H1 (cell line): Measurements from ENCODE around the gene TSSC4. TPM values are rescaled to one million over a fixed set of nuclear protein-coding genes. Genes with fewer than 3 reads are reported as not detected.

Experiments used
- CTCF ChIA-PET: fragments of 300-600 bp; sonication (Branson Sonifier 250); formaldehyde crosslinking; loops from one replicate; lab custom pipeline; 2021; ENCODE audit not compliant: partially characterized antibody; lab: Charles Lee
- POLR2A ChIA-PET: fragments of 300-600 bp; sonication (Branson Sonifier 250); formaldehyde crosslinking; loops from one replicate; lab custom pipeline; 2021; ENCODE audit warnings: inconsistent platforms; ENCODE audit not compliant: partially characterized antibody; lab: Charles Lee
- DNase-seq, 2 experiments: peaks; one replicate each; pipeline versions ENCODE4 v3.0.0 to v3.0.0-alpha.2; 2010 to 2022; ENCODE audit warnings: low spot score in 2 of 2, low read depth in 1 of 2, mixed read lengths in 1 of 2
- FAIRE-seq: peaks from 2 replicates; lab custom pipeline; 2011; peaks lifted over from hg19 to GRCh38; lab: Jason Lieb, UNC
- H2AFZ ChIP-seq: 2 replicates; pipeline ENCODE4 v1.8.1; 2012; ENCODE audit warnings: low read length, inconsistent platforms
- H2AK5ac ChIP-seq: 2 replicates; pipeline ENCODE4 v1.6.1; 2013; ENCODE audit warnings: low read depth, low read length
- H2BK120ac ChIP-seq: replicated peaks from 2 replicates; pipeline ENCODE3; 2013; ENCODE audit warnings: low read depth, low read length, inconsistent platforms
- H2BK12ac ChIP-seq: 2 replicates; pipeline ENCODE4 v1.6.1; 2013; ENCODE audit warnings: low read depth, low read length
- H2BK15ac ChIP-seq: 2 replicates; pipeline ENCODE4 v1.6.1; 2013; ENCODE audit warnings: low read length
- H2BK20ac ChIP-seq: 2 replicates; pipeline ENCODE4 v1.6.1; 2013; ENCODE audit warnings: low read length
- H2BK5ac ChIP-seq: 2 replicates; pipeline ENCODE4 v1.6.1; 2013; ENCODE audit warnings: low read depth, low read length
- H3K14ac ChIP-seq: 2 replicates; pipeline ENCODE4 v1.6.1; 2013; ENCODE audit warnings: inconsistent platforms; ENCODE audit not compliant: insufficient read length
- H3K18ac ChIP-seq: 2 replicates; pipeline ENCODE4 v1.6.1; 2013; ENCODE audit warnings: low read length; ENCODE audit errors: extremely low read depth
- H3K23ac ChIP-seq: 2 replicates; pipeline ENCODE4 v1.6.1; 2013; ENCODE audit warnings: inconsistent platforms; ENCODE audit not compliant: insufficient read length
- H3K23me2 ChIP-seq: 2 replicates; pipeline ENCODE4 v1.6.1; 2013; ENCODE audit warnings: low read depth, low read length
- H3K27ac ChIP-seq: 2 replicates; pipeline ENCODE4 v1.6.1; 2011; ENCODE audit warnings: low read depth, low read length, inconsistent platforms
- H3K27me3 ChIP-seq, 4 experiments: replicated peaks in 1 of 4; 1 replicate in 1 of 4; 2 replicates in 3 of 4; pipeline versions ENCODE4 v1.6.1 to v1.8.1; 2011 to 2013; ENCODE audit warnings: low read length in 3 of 4, mild to moderate bottlenecking in 3 of 4, inconsistent platforms in 2 of 4, mixed read lengths in 2 of 4, moderate library complexity in 1 of 4; ENCODE audit not compliant: control insufficient read depth in 3 of 4, insufficient read depth in 3 of 4; ENCODE audit errors: extremely low read depth in 1 of 4
- H3K36me3 ChIP-seq, 4 experiments: 2 replicates each; pipeline versions ENCODE4 v1.6.1 to v1.8.1; 2011 to 2013; ENCODE audit warnings: mild to moderate bottlenecking in 4 of 4, low read length in 3 of 4, moderate library complexity in 2 of 4, control low read depth in 1 of 4, inconsistent platforms in 1 of 4; ENCODE audit not compliant: insufficient read depth in 4 of 4, control insufficient read depth in 2 of 4
- H3K4ac ChIP-seq: replicated peaks from 2 replicates; pipeline ENCODE3; 2013; ENCODE audit warnings: low read length, low read depth, mixed read lengths, inconsistent platforms; ENCODE audit not compliant: insufficient read length
- H3K4me1 ChIP-seq, 4 experiments: replicated peaks in 1 of 4; 1 replicate in 1 of 4; 2 replicates in 3 of 4; pipeline versions ENCODE4 v1.6.1 to v1.8.1; 2011 to 2013; ENCODE audit warnings: low read length in 3 of 4, inconsistent platforms in 2 of 4, mixed read lengths in 1 of 4; ENCODE audit not compliant: insufficient read depth in 4 of 4, control insufficient read depth in 3 of 4
- H3K4me2 ChIP-seq, 2 experiments: 2 replicates each; pipeline versions ENCODE4 v1.6.1 to v1.8.1; 2011 to 2013; ENCODE audit warnings: low read depth in 2 of 2, low read length in 2 of 2, control low read depth in 1 of 2, inconsistent platforms in 1 of 2, mild to moderate bottlenecking in 1 of 2; ENCODE audit not compliant: insufficient read depth in 1 of 2
- H3K4me3 ChIP-seq, 4 experiments: fragments of 200-600, 300-600 bp in 1 of 4; sonication (generic), shearing (Covaris generic), sonication (Bioruptor Twin) in 1 of 4; 2 replicates each; pipeline versions ENCODE4 v1.5.1 to v1.8.1; 2011 to 2016; ENCODE audit warnings: low read length in 4 of 4, low read depth in 3 of 4, control low read depth in 2 of 4, inconsistent platforms in 2 of 4, mild to moderate bottlenecking in 2 of 4, mixed read lengths in 1 of 4, moderate library complexity in 1 of 4; ENCODE audit not compliant: insufficient read depth in 2 of 4; ENCODE audit errors: extremely low read depth in 1 of 4
- H3K56ac ChIP-seq: replicated peaks from 2 replicates; pipeline ENCODE3; 2013; ENCODE audit warnings: low read depth, mild to moderate bottlenecking, mixed read lengths, low read length, inconsistent platforms; ENCODE audit not compliant: insufficient read length
- H3K79me1 ChIP-seq: 2 replicates; pipeline ENCODE4 v1.6.1; 2013; ENCODE audit warnings: low read depth, low read length, control low read depth
- H3K79me2 ChIP-seq, 2 experiments: 2 replicates each; pipeline versions ENCODE4 v1.6.1 to v1.8.1; 2012 to 2013; ENCODE audit warnings: low read length in 2 of 2, mild to moderate bottlenecking in 2 of 2, inconsistent platforms in 1 of 2; ENCODE audit not compliant: insufficient read depth in 2 of 2, control insufficient read depth in 1 of 2
- H3K9ac ChIP-seq, 4 experiments: replicated peaks in 1 of 4; 1 replicate in 1 of 4; 2 replicates in 3 of 4; pipeline versions ENCODE4 v1.6.1 to v1.8.1; 2011 to 2013; ENCODE audit warnings: low read depth in 3 of 4, low read length in 3 of 4, control low read depth in 2 of 4, mild to moderate bottlenecking in 2 of 4, moderate library complexity in 2 of 4, inconsistent platforms in 1 of 4; ENCODE audit errors: extremely low read depth in 1 of 4
- H3K9me3 ChIP-seq, 2 experiments: 2 replicates each; pipeline versions ENCODE4 v1.6.1 to v1.8.1; 2012 to 2013; ENCODE audit warnings: mild to moderate bottlenecking in 2 of 2, moderate library complexity in 2 of 2, control low read depth in 1 of 2, inconsistent platforms in 1 of 2, low read depth in 1 of 2, low read length in 1 of 2, mixed read lengths in 1 of 2; ENCODE audit not compliant: insufficient read depth in 2 of 2
- H4K20me1 ChIP-seq, 2 experiments: replicated peaks in 1 of 2; 2 replicates each; pipeline versions ENCODE3 to v1.8.1; 2011 to 2013; ENCODE audit warnings: inconsistent platforms in 2 of 2, low read length in 2 of 2, mild to moderate bottlenecking in 1 of 2; ENCODE audit not compliant: insufficient read depth in 2 of 2, control insufficient read depth in 1 of 2
- H4K5ac ChIP-seq: 2 replicates; pipeline ENCODE4 v1.6.1; 2013; ENCODE audit warnings: low read length, low read depth, mixed read lengths, inconsistent platforms; ENCODE audit not compliant: insufficient read length
- H4K8ac ChIP-seq: 2 replicates; pipeline ENCODE4 v1.8.0; 2013; ENCODE audit warnings: mild to moderate bottlenecking, moderate library complexity, low read length, inconsistent platforms; ENCODE audit not compliant: insufficient read depth; ENCODE audit errors: extremely low read depth
- H4K91ac ChIP-seq: replicated peaks from 2 replicates; pipeline ENCODE3; 2013; ENCODE audit warnings: low read length, mixed read lengths, inconsistent platforms; ENCODE audit not compliant: insufficient read length
- CEBPB ChIP-seq: IDR thresholded peaks from 2 replicates; pipeline ENCODE4 v1.6.1; 2012; ENCODE audit warnings: low read depth, low read length
- CHD1 ChIP-seq: IDR thresholded peaks from 2 replicates; pipeline ENCODE4 v1.6.1; 2012; ENCODE audit warnings: low read depth, low read length, improper control_type of control experiment
- CREB1 ChIP-seq: IDR thresholded peaks from 2 replicates; pipeline ENCODE4 v1.6.1; 2012; ENCODE audit warnings: inconsistent platforms
- CTCF ChIP-seq, 3 experiments: IDR thresholded peaks; 1 replicate in 2 of 3; 2 replicates in 1 of 3; pipeline versions ENCODE4 v1.5.1 to v1.6.1; 2011; ENCODE audit warnings: low read length in 3 of 3, mild to moderate bottlenecking in 3 of 3, inconsistent platforms in 2 of 3, low read depth in 1 of 3, moderate library complexity in 1 of 3; ENCODE audit not compliant: insufficient read depth in 1 of 3; ENCODE audit errors: control extremely low read depth in 1 of 3
- E2F6 ChIP-seq: IDR thresholded peaks from 2 replicates; pipeline ENCODE4 v1.6.1; 2012; ENCODE audit warnings: inconsistent platforms
- KDM1A ChIP-seq: fragments of 200-600, 300-600 bp; sonication (generic); IDR thresholded peaks from 2 replicates; pipeline ENCODE4 v1.7.1; 2016; ENCODE audit warnings: mild to moderate bottlenecking, low read length, borderline replicate concordance
- MAFK ChIP-seq: IDR thresholded peaks from 2 replicates; pipeline ENCODE4 v1.6.1; 2012; ENCODE audit warnings: low read depth, mild to moderate bottlenecking, improper control_type of control experiment, low read length
- RNF2 ChIP-seq: fragments of 200-900, 300-1000 bp; sonication (generic); IDR thresholded peaks from 2 replicates; pipeline ENCODE4 v1.7.1; 2016; ENCODE audit warnings: borderline replicate concordance, low read depth, mild to moderate bottlenecking, antibody characterized with exemption, low read length; ENCODE audit not compliant: poor library complexity, severe bottlenecking; ENCODE audit errors: missing control alignments
- USF2 ChIP-seq: IDR thresholded peaks from 2 replicates; pipeline ENCODE4 v1.6.1; 2011; ENCODE audit warnings: low read length, improper control_type of control experiment
- WGBS, 2 experiments: shearing (Covaris generic) in 1 of 2; methylation state at CpG; one replicate each; pipeline versions ENCODE4 v1.1.6 to v1.1.7; 2013 to 2015; ENCODE audit warnings: low lambda C conversion rate in 2 of 2, mixed read lengths in 2 of 2, inconsistent platforms in 1 of 2, low coverage in 1 of 2, missing lambda C conversion rate in 1 of 2; ENCODE audit not compliant: insufficient replicate concordance in 2 of 2, insufficient coverage in 1 of 2, insufficient read length in 1 of 2; ENCODE audit errors: extremely low coverage in 1 of 2, missing lambda C conversion rate in 1 of 2; 5-methylcytosine and 5-hydroxymethylcytosine counted together
- polyA plus RNA-seq, 7 experiments: library from polyadenylated mRNA; depleted of rRNA in 3 of 7; stranded (reverse) in 5 of 7; unstranded in 2 of 7; fragments of >200 nt in 5 of 7; fragments of 200-250 nt in 2 of 7; gene quantifications; 1 replicate in 5 of 7; 2 replicates in 1 of 7; 4 replicates in 1 of 7; pipeline versions ENCODE4 v1.2.1 to v1.2.3, GENCODE V29; 2011 to 2013; ENCODE audit warnings: missing spikeins in 2 of 7, mixed read lengths in 2 of 7
- total RNA-seq: library from RNA; stranded (reverse); fragmentation: NEBNext Ultra II Directional; extraction: Animal tissue kit (Norgen Biotek cat#: 25700); gene quantifications from 2 replicates; pipeline ENCODE4 v1.2.1, GENCODE V29; 2021

Gene TSSC4
- total and polyA plus RNA-seq, 2 of the 8 experiments (the other 6 are each of a cell fraction or from before 2014, with no cell fraction given) = 34.0 to 39.3 TPM

- WGBS, 2 experiments = 94% methylated on average over 23 of the region's 26 CpGs; no CpG with 5 or more reads in 1 of the 2 experiments
- Histone ChIP-seq H3K23ac (no peak overlapping the region), H2BK15ac (no peak overlapping the region), H4K5ac (no peak overlapping the region), H2BK12ac (no peak overlapping the region), H3K36me3 (peaks cover 0 to 21% (median under 1%) of the 10 kb centered on the region in 4 experiments; a peak in 4 of 8 replicates), H3K79me1 (peaks cover 4% of the 10 kb centered on the region; the same call in 1 of the 2 replicates), H3K14ac (no peak overlapping the region), H4K20me1 (peaks cover 12 to 19% of the 10 kb centered on the region in 2 experiments), H3K4me1 (peaks cover 0 to 10% (median 3%) of the 10 kb centered on the region in 4 experiments; a peak in 5 of 7 replicates), H3K27ac (no peak overlapping the region), H3K18ac (no peak overlapping the region), H3K56ac (no peak overlapping the region), H3K23me2 (peaks cover 11% of the 10 kb centered on the region), H3K27me3 (no peaks in the 10 kb centered on the region), H3K79me2 (peaks cover 0 to 7% of the 10 kb centered on the region in 2 experiments; a peak in 3 of 4 replicates), H3K9ac (no peak overlapping the region), H3K4me3 (no peak overlapping the region), H2BK5ac (no peak overlapping the region), H2AK5ac (no peak overlapping the region), H2BK20ac (no peak overlapping the region), H2BK120ac (no peak overlapping the region), H3K4ac (no peak overlapping the region), H3K4me2 (no peak overlapping the region), H2AFZ (no peak overlapping the region), H4K8ac (no peak overlapping the region), H4K91ac (no peak overlapping the region), H3K9me3 (no peaks in the 10 kb centered on the region)
- DNase-seq = no peak
- no peak for FAIRE-seq
- ChIA-PET POLR2A (interaction anchor here (1.7 to 2.3 kb wide), 2 partner anchors 9 to 19 kb away, joined by 7 to 11 read pairs; no protein-coding TSS in a partner anchor), CTCF (interaction anchor here (1.0 to 1.5 kb wide), 2 partner anchors 90 to 91 kb away, joined by 4 to 5 read pairs; no protein-coding TSS in a partner anchor)
- no peak for TF ChIP-seq E2F6
- TF ChIP-seq CTCF (IDR thresholded peaks at IDR 0.05; ENCODE audit: control extremely low read depth in 1 of 3, insufficient read depth in 1 of 3, low read depth in 1 of 3, low read length in 3 of 3) = no peak
- TF ChIP-seq MAFK = no peak
- no peak for TF ChIP-seq RNF2
- no peak for TF ChIP-seq CHD1
- TF ChIP-seq CEBPB = no peak
- TF ChIP-seq CREB1 = no peak
- no peak for TF ChIP-seq KDM1A
- TF ChIP-seq USF2 = no peak
These were observed 4.1 kb upstream of the TSSC4 start for GRCh38 chr11:2396471-2396870.
